ENCODE results near the gene KATNAL2.

KATNAL2 gene

GRCh38 chr18:46891742-46892214 is 25.6 kb upstream of the KATNAL2 start:
- TF ChIP-seq, protein P1, sequence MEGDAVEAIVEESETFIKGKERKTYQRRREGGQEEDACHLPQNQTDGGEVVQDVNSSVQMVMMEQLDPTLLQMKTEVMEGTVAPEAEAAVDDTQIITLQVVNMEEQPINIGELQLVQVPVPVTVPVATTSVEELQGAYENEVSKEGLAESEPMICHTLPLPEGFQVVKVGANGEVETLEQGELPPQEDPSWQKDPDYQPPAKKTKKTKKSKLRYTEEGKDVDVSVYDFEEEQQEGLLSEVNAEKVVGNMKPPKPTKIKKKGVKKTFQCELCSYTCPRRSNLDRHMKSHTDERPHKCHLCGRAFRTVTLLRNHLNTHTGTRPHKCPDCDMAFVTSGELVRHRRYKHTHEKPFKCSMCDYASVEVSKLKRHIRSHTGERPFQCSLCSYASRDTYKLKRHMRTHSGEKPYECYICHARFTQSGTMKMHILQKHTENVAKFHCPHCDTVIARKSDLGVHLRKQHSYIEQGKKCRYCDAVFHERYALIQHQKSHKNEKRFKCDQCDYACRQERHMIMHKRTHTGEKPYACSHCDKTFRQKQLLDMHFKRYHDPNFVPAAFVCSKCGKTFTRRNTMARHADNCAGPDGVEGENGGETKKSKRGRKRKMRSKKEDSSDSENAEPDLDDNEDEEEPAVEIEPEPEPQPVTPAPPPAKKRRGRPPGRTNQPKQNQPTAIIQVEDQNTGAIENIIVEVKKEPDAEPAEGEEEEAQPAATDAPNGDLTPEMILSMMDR (IDR thresholded peaks at IDR 0.05; ENCODE audit: low read depth, low read length) = no peak
- H3K4me3 ChIP-seq (ENCODE audit: low read depth, low read length) = no peak overlapping the region

- TF ChIP-seq, protein P1 (IDR thresholded peaks at IDR 0.05; ENCODE audit: low read depth, low read length) = no peak
- no peak overlapping the region for H3K4me3 ChIP-seq (ENCODE audit: low read depth, low read length)
Observed at GRCh38 chr18:46892842-46893241, 24.6 kb upstream of the KATNAL2 start.

GRCh38 chr18:46893360-46893759 is 24.0 kb upstream of the KATNAL2 start:
- no peak overlapping the region for H3K4me3 ChIP-seq (ENCODE audit: low read depth, low read length)
- TF ChIP-seq, protein P1 (IDR thresholded peaks at IDR 0.05; ENCODE audit: low read depth, low read length) = no peak

DNA sequence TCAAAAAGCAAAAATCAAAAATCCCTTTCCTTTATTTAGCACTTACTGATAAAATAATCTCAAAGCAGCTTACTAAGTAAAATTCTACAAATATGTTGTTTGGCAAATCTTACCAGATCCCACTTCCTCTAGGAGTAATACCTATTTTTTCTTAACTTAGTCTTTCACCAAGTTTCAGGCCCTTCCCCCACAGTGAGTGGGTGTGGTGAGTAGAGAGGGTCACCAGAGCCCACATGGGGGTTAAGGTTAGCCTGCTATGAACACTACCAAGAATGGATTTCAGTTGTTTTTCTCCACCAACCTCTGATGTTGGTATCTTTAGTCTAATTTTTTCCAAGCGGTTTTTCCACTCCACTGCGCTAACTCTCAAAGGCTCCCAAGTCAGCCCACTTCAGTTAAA is 23.3 kb upstream of the KATNAL2 start:
- no peak overlapping the region for H3K4me3 ChIP-seq (ENCODE audit: low read depth, low read length)
- TF ChIP-seq, protein P1 (IDR thresholded peaks at IDR 0.05; ENCODE audit: low read depth, low read length) = no peak

DNA sequence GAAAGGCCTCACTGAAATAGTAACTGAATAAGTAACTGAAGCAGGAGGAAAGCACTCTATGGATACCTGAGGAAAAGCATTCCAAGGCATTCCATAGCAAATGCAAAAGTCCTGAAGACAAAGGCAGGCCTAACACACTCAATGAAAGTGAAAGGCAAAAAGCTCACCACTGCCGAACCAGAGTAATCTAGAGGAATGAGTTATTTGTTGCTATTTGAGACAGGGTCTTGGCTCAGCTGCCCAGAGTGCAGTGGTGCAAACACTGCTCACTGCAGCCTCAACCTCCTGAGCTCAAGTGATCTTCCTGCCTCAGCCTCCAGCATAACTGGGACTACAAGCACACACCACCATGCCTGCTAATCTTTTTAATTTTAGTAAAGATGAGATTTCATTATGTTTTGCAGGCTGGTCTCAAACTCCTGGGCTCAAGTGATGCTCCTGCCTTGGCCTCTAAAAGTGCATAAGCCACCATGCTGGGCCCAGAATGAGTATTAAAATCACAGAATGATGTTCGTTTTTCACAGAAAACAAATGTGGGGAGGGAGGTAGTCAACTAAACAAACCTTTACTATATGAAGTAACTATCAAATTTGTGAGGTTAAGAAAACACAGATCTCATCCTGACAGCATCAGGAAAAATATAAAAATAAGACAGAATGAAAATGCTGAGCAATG is 18.0 kb upstream of the KATNAL2 start:
- no peak overlapping the region for H3K4me3 ChIP-seq (ENCODE audit: low read depth, low read length)

GRCh38 chr18:46903406-46903805 is 14.0 kb upstream of the KATNAL2 start:
- TF ChIP-seq, protein P1 (IDR thresholded peaks at IDR 0.05; ENCODE audit: low read depth, low read length) = no peak
- no peak overlapping the region for H3K4me3 ChIP-seq (ENCODE audit: low read depth, low read length)

More for the DNA sequence above, 18.0 kb upstream of the KATNAL2 start:
- TF ChIP-seq, protein P1 (IDR thresholded peaks at IDR 0.05; ENCODE audit: low read depth, low read length) = no peak

GRCh38 chr18:46909497-46909896 is 7.9 kb upstream of the KATNAL2 start:
- TF ChIP-seq, protein P1 (IDR thresholded peaks at IDR 0.05; ENCODE audit: low read depth, low read length) = no peak
- no peak overlapping the region for H3K4me3 ChIP-seq (ENCODE audit: low read depth, low read length)

Measured in WI38 (cell line).